NCI-H2196 (cell line): ENCODE data around the gene SPTLC3.

ENCODE experiments used
- DNase-seq: peaks from one replicate; lab custom pipeline; 2025; ENCODE audit not compliant: unreplicated experiment; lab: John Stamatoyannopoulos, UW

SPTLC3 gene

DNA sequence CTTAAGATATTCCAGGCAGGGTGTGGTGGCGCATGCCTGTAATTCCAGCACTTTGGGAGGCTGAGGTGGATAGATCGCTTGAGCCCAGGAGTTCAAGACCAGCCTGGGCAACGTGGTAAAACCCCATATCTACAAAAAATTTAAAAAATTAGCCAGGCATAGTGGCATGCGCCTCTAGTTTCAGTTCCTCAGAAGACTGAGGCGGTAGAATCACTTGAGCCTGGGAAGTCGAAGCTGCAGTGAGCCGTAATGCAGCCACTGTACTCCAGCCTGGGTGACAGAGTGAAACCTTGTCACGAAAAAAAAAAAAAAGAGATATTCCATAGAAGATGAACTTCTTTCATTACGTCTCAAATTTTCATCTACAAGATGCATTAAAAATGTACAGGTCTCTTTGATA, 165.6 kb downstream of the SPTLC3 start:
- no peak for DNase-seq

DNA sequence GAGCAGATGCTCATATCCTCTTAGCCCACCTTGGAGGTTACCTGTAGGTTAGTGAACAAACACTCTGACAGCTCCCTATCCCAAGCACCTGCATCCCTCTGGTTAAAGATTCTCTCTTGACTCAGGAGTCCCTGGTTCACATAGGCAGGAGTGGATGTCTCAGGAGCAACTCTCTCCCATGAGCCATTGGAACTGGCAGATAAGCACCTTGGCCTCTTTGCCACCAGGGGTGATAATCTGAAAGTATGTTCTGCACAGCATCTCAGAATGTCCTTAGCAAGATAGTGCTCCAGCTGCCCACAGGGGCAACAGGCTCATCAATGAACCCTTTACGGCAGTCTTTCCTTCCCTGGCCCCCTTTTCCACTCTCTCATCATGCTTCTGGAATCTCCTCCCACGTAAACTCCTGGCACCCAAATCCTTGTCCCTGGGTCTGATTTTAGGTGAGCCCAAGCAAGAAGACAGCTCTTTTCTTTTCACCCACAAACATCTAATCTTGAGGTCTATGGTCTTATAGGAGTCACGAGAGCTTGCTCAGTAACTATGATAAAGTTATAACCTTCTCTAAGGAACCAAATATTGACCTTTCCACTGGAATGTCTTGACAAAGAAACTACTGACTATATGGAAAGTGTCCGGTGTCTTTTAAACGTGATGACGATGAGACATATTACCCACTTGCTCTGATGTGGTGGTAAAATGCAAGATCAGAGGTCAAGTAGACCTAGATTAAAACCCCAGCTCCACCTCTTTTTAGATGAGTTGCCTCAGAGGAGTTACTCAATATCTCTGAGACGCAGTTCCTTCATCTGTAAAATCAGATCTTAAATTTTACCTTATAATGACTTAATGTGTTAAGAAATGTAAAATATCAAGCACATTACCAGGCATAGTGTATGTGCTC, 172.5 kb downstream of the SPTLC3 start:
- no peak for DNase-seq

- no peak for DNase-seq
These were observed 174.2 kb downstream of the SPTLC3 start for GRCh38 chr20:13183005-13183404.

GRCh38 chr20:13186043-13186774, 177.4 kb downstream of the SPTLC3 start:
- no peak for DNase-seq

DNA sequence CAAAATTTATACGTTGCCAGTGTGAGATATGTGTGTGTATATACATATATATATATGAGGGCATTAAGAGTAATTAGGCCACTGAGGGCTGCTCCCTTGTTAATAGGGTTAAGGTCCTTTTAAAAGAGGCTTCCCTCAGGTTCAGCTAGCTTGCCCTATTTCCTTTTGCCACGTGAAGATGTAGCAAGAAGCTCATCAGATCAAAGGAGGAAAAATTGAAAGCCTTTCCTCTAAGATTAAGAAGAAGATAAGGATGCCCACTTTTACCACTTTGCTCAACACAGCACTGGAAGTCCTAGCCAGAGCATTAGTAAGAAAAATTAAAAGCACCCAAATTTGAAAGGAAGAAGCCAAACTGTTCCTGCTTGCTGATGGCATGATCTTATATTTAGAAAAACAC, 179.1 kb downstream of the SPTLC3 start:
- DNase-seq = no peak

- no peak for DNase-seq
These were observed 190.5 kb downstream of the SPTLC3 start for GRCh38 chr20:13199279-13199678.

DNA sequence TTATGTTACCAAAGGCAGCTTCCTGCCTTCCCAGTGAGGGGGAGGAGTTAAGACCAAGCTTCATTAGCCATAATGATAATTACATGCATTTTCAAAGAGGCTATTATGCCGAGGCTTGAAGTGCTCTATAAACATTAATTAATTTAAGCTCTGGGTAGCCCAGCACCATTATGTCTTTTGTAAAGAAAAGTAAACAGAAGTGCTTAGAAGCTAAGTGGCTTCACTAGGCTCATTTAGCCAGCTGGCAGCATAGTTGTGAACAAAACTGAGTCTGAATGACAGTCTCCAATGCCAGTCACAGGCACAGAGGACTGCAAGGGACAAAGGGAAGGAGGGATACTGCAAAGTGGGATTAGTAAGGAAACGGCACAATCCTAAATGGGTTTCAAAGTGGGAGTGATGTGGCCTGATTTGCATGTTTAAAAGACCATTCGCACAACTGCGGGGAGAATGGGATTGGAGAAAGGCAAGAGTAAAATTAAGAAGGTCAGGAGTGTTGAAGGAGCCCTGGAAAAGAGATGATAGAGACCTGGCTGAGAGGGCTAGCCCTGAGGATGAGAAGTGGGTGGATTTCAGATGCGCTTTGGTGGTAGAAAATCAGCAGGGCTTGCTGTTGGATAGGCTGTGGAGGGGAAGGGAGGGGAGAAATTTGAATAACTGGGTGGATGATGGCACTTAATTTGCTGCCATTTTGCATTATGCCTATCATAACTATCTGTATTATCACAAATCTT, 192.2 kb downstream of the SPTLC3 start:
- peak; percentile 8 for DNase-seq

DNA sequence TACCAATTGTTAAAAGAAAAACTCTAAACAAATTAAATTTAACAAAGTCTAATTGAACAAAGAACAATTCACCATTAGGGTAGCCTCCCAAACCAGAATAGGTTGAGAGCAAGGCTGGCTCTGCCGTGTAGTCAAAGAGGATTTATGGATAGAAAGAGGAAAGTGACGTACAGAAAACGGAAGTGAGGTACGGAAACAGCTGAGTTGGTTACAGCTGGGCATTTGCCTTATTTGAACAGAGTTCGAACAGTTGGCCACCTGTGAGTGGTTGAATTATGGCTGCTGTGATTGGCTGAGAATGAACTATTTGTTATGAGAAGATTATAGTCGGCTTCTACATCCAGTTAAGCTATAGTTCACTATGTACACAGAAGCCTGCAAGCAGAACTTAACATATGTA, 193.8 kb downstream of the SPTLC3 start:
- no peak for DNase-seq

GRCh38 chr20:13205425-13205824, 196.7 kb downstream of the SPTLC3 start:
- DNase-seq = no peak

GRCh38 chr20:13205848-13206434, 197.2 kb downstream of the SPTLC3 start:
- no peak for DNase-seq

DNA sequence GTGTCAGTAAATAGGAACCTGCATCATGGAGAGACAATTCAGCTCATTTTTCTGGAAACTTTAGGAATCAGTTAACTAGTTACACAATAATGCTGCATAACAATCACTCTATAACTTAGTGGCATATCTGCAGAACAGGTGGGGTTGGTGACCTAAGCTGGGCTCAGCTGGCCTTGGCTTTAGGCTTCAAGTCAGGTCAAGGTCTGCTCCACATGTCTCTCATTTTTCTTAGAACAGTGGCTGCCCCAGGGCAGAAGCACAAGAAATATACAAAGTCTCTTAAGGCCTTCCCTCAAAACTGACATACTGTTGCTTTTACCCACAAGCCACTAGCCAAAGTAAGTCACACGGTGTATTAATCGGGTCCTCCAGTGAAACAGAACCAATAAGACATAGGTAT, 198.2 kb downstream of the SPTLC3 start:
- no peak for DNase-seq

DNA sequence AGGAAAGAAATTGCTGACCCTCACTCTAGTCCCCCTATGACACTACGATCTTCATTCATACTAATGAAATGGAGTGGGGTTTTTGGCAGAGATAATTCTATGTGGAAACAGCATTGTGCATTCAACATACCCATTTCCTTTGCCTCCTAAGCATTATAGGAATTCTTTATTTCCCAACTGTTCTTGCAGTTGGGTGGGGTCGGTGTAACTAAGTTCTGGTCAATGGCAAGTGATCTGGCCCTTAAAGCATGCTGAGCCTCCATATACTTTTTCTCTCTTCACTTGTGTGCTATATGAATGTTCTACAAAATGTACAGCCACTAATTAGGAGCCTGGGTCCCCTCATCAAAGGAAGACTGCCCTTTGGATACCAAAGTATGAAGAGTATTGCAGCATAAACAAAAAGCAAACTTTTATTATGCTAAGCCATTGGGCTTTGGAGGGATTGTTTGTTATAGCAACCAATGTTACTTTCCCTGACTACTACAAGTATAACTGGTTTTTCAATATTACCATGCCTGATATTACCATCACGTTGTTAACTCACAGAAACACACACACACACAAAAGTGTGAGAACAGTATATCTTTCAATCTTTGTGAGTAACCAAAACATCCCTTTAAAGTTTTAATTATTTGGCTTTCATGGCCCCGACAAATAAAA, 203.3 kb downstream of the SPTLC3 start:
- no peak for DNase-seq

DNA sequence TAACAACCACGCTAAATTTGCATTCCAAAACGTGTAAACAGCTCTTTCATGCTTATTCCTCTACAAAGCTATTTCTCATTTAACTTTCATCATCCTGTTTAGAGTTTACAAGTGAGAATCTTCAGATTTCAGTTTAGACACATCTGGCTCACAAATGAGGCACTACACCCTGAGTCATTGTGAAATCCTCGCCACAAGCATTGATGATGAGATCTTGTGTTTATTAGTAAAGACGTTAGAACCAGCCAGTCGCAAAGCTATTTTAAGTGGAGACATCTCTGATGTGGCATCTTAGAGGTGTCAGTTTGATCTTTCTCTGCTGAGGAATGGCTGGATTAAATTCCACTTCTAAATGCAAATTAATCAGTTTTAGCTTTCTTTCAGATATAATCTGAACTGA, 204.0 kb downstream of the SPTLC3 start:
- no peak for DNase-seq

DNA sequence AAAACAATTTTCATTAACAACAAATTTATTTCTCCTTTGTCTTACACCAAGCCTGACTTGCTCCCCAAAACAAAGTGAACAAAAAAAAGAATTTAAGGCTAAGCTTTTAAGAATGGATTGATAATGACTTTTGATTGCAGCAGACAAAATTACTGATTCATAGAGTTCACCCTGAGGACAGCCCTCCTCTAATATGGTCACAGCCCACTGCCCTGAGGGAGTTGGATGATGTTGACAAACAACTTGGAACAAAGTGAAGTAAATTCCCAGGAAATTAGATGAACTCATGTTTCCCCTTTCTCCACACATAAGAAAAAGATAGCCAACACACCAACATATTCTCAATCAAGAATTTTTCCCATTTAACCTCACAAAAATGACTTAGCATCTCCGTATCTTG, 204.6 kb downstream of the SPTLC3 start:
- no peak for DNase-seq

- no peak for DNase-seq
These were observed 207.8 kb downstream of the SPTLC3 start for GRCh38 chr20:13216533-13216932.
